Mammary epithelial cell (primary cell): Measurements from ENCODE around the gene RFXAP.

Experiments used
- CTCF ChIP-seq, 2 donors: IDR thresholded peaks in 1 of 2; conservative IDR thresholded peaks in 1 of 2; 2 replicates each; pipeline ENCODE4 v1.5.1; 2011 to 2012; ENCODE audit warnings: inconsistent platforms in 2 of 2, low read length in 2 of 2, mild to moderate bottlenecking in 2 of 2, control low read depth in 1 of 2, low read depth in 1 of 2; ENCODE audit not compliant: insufficient read depth in 1 of 2; ENCODE audit errors: extremely low read depth in 1 of 2
- EZH2 ChIP-seq: IDR thresholded peaks from 2 replicates; pipeline ENCODE4 v1.6.1; 2012; ENCODE audit warnings: low read length, inconsistent platforms, borderline replicate concordance

GRCh38 chr13:36814465-36814864 is 4.6 kb upstream of the RFXAP start:
- TF ChIP-seq CTCF (conservative IDR thresholded peaks at IDR 0.05 in 1 of 2, IDR thresholded peaks at IDR 0.05 in 1 of 2; ENCODE audit: extremely low read depth in 1 of 2, insufficient read depth in 1 of 2, low read depth in 1 of 2, low read length in 2 of 2) (no peak), EZH2 (no peak)
